Upper lobe of left lung (tissue), 4 donors: ENCODE results near the gene HOGA1.

ENCODE experiments used
- EP300 ChIP-seq, 4 donors: sonication (generic); formaldehyde crosslinking; IDR thresholded peaks; one replicate each; pipeline ENCODE4 v1.5.1; 2017; ENCODE audit warnings: antibody characterized with exemption in 4 of 4, control low read depth in 2 of 4
- POLR2A ChIP-seq, 4 donors: fragments of 450-650 bp; IDR thresholded peaks; one replicate each; pipeline ENCODE4 v1.5.1; 2016 to 2017; ENCODE audit warnings: antibody characterized with exemption in 4 of 4, mild to moderate bottlenecking in 2 of 4
- POLR2AphosphoS5 ChIP-seq, 2 donors: sonication (generic); formaldehyde crosslinking; IDR thresholded peaks; one replicate each; pipeline ENCODE4 v1.5.1; 2017; ENCODE audit warnings: antibody characterized with exemption in 2 of 2
- TF ChIP-seq, protein P1 (sequence below), 6 experiments: fragments of 450-650 bp in 4 of 6; fragments of 200-600 bp in 2 of 6; sonication (generic) in 2 of 6; IDR thresholded peaks; one replicate each; pipeline ENCODE4 v1.5.1; 2016 to 2019; ENCODE audit warnings: antibody characterized with exemption in 6 of 6

DNA sequence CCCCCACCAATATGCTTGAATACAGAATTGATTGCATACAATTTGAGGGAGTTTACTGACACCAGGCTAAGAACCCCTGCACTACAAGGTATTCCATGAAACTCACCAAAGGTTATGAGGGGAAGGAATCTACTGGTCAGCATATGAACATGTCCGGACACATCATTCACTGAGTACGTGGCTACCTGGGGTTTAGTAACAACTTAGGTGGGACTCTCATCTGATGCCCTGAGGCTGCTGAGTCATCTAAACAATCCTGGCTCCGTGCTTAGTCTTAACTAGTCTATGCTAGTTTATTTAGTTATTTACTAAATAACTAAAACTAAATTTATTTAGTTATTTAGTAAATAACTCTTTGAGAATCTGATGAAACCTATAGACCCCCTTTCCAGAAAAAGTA lies 67.6 kb downstream of the HOGA1 start:
- no peak for TF ChIP-seq POLR2AphosphoS5 (IDR thresholded peaks at IDR 0.05)
- TF ChIP-seq, protein P1, sequence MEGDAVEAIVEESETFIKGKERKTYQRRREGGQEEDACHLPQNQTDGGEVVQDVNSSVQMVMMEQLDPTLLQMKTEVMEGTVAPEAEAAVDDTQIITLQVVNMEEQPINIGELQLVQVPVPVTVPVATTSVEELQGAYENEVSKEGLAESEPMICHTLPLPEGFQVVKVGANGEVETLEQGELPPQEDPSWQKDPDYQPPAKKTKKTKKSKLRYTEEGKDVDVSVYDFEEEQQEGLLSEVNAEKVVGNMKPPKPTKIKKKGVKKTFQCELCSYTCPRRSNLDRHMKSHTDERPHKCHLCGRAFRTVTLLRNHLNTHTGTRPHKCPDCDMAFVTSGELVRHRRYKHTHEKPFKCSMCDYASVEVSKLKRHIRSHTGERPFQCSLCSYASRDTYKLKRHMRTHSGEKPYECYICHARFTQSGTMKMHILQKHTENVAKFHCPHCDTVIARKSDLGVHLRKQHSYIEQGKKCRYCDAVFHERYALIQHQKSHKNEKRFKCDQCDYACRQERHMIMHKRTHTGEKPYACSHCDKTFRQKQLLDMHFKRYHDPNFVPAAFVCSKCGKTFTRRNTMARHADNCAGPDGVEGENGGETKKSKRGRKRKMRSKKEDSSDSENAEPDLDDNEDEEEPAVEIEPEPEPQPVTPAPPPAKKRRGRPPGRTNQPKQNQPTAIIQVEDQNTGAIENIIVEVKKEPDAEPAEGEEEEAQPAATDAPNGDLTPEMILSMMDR (IDR thresholded peaks at IDR 0.05): no peak
- TF ChIP-seq POLR2A (IDR thresholded peaks at IDR 0.05): no peak
- TF ChIP-seq EP300 (IDR thresholded peaks at IDR 0.05): no peak
